K562 (cell line): ENCODE measurements around the gene KLC1. TPM values are rescaled to one million over a fixed set of nuclear protein-coding genes. Genes with fewer than 3 reads are reported as not detected.

ENCODE experiments used
- ATAC-seq: fragments of 200-7000 bp; cut with Tn5 transposase; 3 replicates; pipeline ENCODE4 v1.9.1; 2020; ENCODE audit warnings: moderate library complexity
- BruUV-seq: library from RNA; stranded (reverse); fragments of 400-500 nt; replicated peaks from 2 replicates; lab custom pipeline; 2021; lab: Mats Ljungman, UMichigan
- CTCF ChIA-PET: fragments of 300-600 bp; formaldehyde crosslinking; extraction: SDS; loops from one replicate; lab custom pipeline; 2021; ENCODE audit warnings: low intra/inter-chr PET ratio; lab: Yijun Ruan, JAX
- POLR2A ChIA-PET: fragments of 300-600, 350-650 bp; sonication (Branson Sonifier 250); formaldehyde crosslinking; extraction: SDS; loops from one replicate; lab custom pipeline; 2021; ENCODE audit warnings: antibody characterized with exemption, inconsistent platforms; lab: Yijun Ruan, JAX
- DNase-seq, 4 experiments: peaks; one replicate each; pipeline versions ENCODE4 v3.0.0 to v3.0.0-alpha.2; 2011 to 2018; ENCODE audit warnings: low spot score in 3 of 4, mixed read lengths in 3 of 4; ENCODE audit errors: extremely low read depth in 1 of 4
- FAIRE-seq: peaks from 2 replicates; lab custom pipeline; 2011; peaks lifted over from hg19 to GRCh38; lab: Jason Lieb, UNC
- H2AFZ ChIP-seq: 2 replicates; pipeline ENCODE4 v1.6.0; 2011; ENCODE audit warnings: low read depth, low read length, control low read depth, inconsistent platforms
- H3K27ac ChIP-seq: fragments of 200-600 bp; 3 replicates; pipeline ENCODE4 v1.8.0; 2011; ENCODE audit warnings: low read depth, mild to moderate bottlenecking, control low read depth, inconsistent platforms, low read length, moderate library complexity, mixed read lengths; ENCODE audit errors: extremely low read depth
- H3K27me3 ChIP-seq, 2 experiments: fragments of 300-600 bp in 1 of 2; 2 replicates in 1 of 2; 3 replicates in 1 of 2; pipeline versions ENCODE4 v1.6.0 to v1.8.0; 2011; ENCODE audit warnings: inconsistent platforms in 2 of 2, low read length in 2 of 2, mild to moderate bottlenecking in 1 of 2, mixed read lengths in 1 of 2, moderate library complexity in 1 of 2; ENCODE audit not compliant: control insufficient read depth in 2 of 2, insufficient read depth in 2 of 2
- H3K36me3 ChIP-seq: fragments of 300-600 bp; 3 replicates; pipeline ENCODE4 v1.8.0; 2011; ENCODE audit warnings: mild to moderate bottlenecking, low read length, inconsistent platforms; ENCODE audit not compliant: control insufficient read depth, insufficient read depth
- H3K4me1 ChIP-seq, 2 experiments: fragments of 200-600 bp in 1 of 2; replicated peaks in 1 of 2; 2 replicates in 1 of 2; 3 replicates in 1 of 2; pipeline versions ENCODE4 v1.5.1 to v1.8.0; 2011; ENCODE audit warnings: inconsistent platforms in 2 of 2, low read length in 2 of 2, mild to moderate bottlenecking in 1 of 2, mixed read lengths in 1 of 2, moderate library complexity in 1 of 2; ENCODE audit not compliant: control insufficient read depth in 2 of 2, insufficient read depth in 2 of 2
- H3K4me2 ChIP-seq: 2 replicates; pipeline ENCODE4 v1.6.1; 2011; ENCODE audit warnings: low read length, control low read depth, inconsistent platforms, mixed read lengths; ENCODE audit not compliant: insufficient read depth
- H3K4me3 ChIP-seq: fragments of 200-600 bp; sonication (generic), shearing (Covaris generic); 2 replicates; pipeline ENCODE4 v1.5.1; 2016; ENCODE audit warnings: control low read depth, inconsistent platforms
- H3K79me2 ChIP-seq: fragments of 200-600 bp; 3 replicates; pipeline ENCODE4 v1.8.0; 2011; ENCODE audit warnings: low read length, inconsistent platforms; ENCODE audit not compliant: control insufficient read depth, insufficient read depth
- H3K9ac ChIP-seq, 2 experiments: 2 replicates each; pipeline versions ENCODE4 v1.6.0 to v1.6.1; 2011; ENCODE audit warnings: low read depth in 2 of 2, low read length in 2 of 2, control low read depth in 1 of 2, inconsistent platforms in 1 of 2, mild to moderate bottlenecking in 1 of 2, mixed read lengths in 1 of 2; ENCODE audit not compliant: insufficient read depth in 1 of 2
- H3K9me1 ChIP-seq: one replicate; pipeline ENCODE4 v1.6.0; 2011; ENCODE audit warnings: inconsistent platforms, mild to moderate bottlenecking, low read length, moderate library complexity; ENCODE audit not compliant: control insufficient read depth, insufficient read depth
- H3K9me3 ChIP-seq: replicated peaks from 2 replicates; pipeline ENCODE4 v1.5.1; 2011; ENCODE audit warnings: low read depth, low read length, inconsistent platforms; ENCODE audit not compliant: control insufficient read depth, insufficient read depth
- H4K20me1 ChIP-seq: replicated peaks from 2 replicates; pipeline ENCODE4 v1.6.1; 2011; ENCODE audit warnings: low read length, inconsistent platforms, mixed read lengths; ENCODE audit not compliant: control insufficient read depth, insufficient read depth
- CSDE1 ChIP-seq, 2 experiments: fragments of 450-650 bp; IDR thresholded peaks; 2 replicates each; pipeline ENCODE4 v1.6.1; 2016; ENCODE audit warnings: mild to moderate bottlenecking in 1 of 2
- DIDO1 ChIP-seq: fragments of 450-650 bp; IDR thresholded peaks from 2 replicates; pipeline ENCODE4 v1.6.1; 2016; ENCODE audit warnings: low read depth, missing biosample characterization, missing genetic modification characterization
- HMGXB4 ChIP-seq: sonication (generic); formaldehyde crosslinking; IDR thresholded peaks from 2 replicates; pipeline ENCODE4 v1.8.1; 2023; ENCODE audit warnings: mild to moderate bottlenecking, missing genetic modification reagents
- MXD1 ChIP-seq: fragments of 250-450 bp; sonication (Bioruptor Pico); IDR thresholded peaks from 2 replicates; pipeline ENCODE4 v1.8.0; 2021; ENCODE audit warnings: borderline replicate concordance, mild to moderate bottlenecking, moderate library complexity; ENCODE audit not compliant: poor library complexity, severe bottlenecking
- POLR2G ChIP-seq: fragments of 200-400 bp; formaldehyde crosslinking; IDR thresholded peaks from 2 replicates; pipeline ENCODE4 v1.6.1; 2017; ENCODE audit warnings: low read depth, mild to moderate bottlenecking, antibody characterized with exemption, low read length, moderate library complexity
- POLR3G ChIP-seq: IDR thresholded peaks from 2 replicates; pipeline ENCODE4 v1.6.1; 2011; ENCODE audit not compliant: insufficient read length, insufficient replicate concordance; ENCODE audit errors: extremely low read depth
- RBFOX2 ChIP-seq: fragments of 200-400 bp; formaldehyde crosslinking; IDR thresholded peaks from 2 replicates; pipeline ENCODE4 v1.6.1; 2017; ENCODE audit warnings: low read depth, mild to moderate bottlenecking, low read length, moderate library complexity
- SNAPC5 ChIP-seq: fragments of 250-450 bp; sonication (Bioruptor Pico); IDR thresholded peaks from 2 replicates; pipeline ENCODE4 v1.8.0; 2021; ENCODE audit warnings: moderate library complexity, mild to moderate bottlenecking, inconsistent platforms
- TGIF2 ChIP-seq: sonication (generic); formaldehyde crosslinking; IDR thresholded peaks from 2 replicates; pipeline ENCODE4 v1.8.1; 2022; ENCODE audit warnings: mild to moderate bottlenecking, missing genetic modification reagents, moderate library complexity
- THRA ChIP-seq: fragments of 450-650 bp; IDR thresholded peaks from 2 replicates; pipeline ENCODE4 v1.6.1; 2017; ENCODE audit warnings: mild to moderate bottlenecking, moderate library complexity
- WGBS: fragments of 100-300 bp; shearing (Covaris generic); methylation state at CpG from one replicate; pipeline ENCODE4 v1.1.6; 2016; ENCODE audit warnings: low coverage, mixed read lengths; ENCODE audit not compliant: insufficient coverage; ENCODE audit errors: missing lambda C conversion rate; 5-methylcytosine and 5-hydroxymethylcytosine counted together
- in situ Hi-C: fragments of 300-500 bp; cut with MboI; formaldehyde crosslinking; loops from 4 replicates; pipeline ENCODE4 v1.15.0; 2018; ENCODE audit warnings: inconsistent platforms, mixed read lengths
- intact Hi-C: fragments of 100-400 bp; cut with micrococcal nuclease; formaldehyde crosslinking; loops from 2 replicates; pipeline ENCODE4 v1.14.2; 2022
- polyA plus RNA-seq, 8 experiments: library from polyadenylated mRNA; depleted of rRNA in 4 of 8; stranded (reverse) in 5 of 8; unstranded in 3 of 8; fragments of >200 nt; fragmentation: Nextera tagmentation in 2 of 8; fragmentation: Illumina TruSeq in 1 of 8; extraction: Ambion mirVana in 2 of 8; extraction: Trizol in 1 of 8; gene quantifications; 2 replicates each; pipeline versions ENCODE4 v1.2.1 to v1.2.3, GENCODE V29; 2011 to 2014; ENCODE audit warnings: inconsistent platforms in 1 of 8, missing spikeins in 1 of 8
- total RNA-seq, 7 experiments: library from RNA; depleted of rRNA in 6 of 7; stranded (reverse); fragments of >200 nt in 6 of 7; fragmentation: Illumina TruSeq in 2 of 7; extraction: Trizol in 2 of 7; gene quantifications; 2 replicates each; pipeline versions ENCODE4 v1.2.1 to v1.2.3, GENCODE V29; 2011 to 2021; ENCODE audit warnings: low replicate concordance in 1 of 7

Gene KLC1
- total and polyA plus RNA-seq, 9 of the 15 experiments (the other 6 are each of a cell fraction or from before 2014, with no cell fraction given), result 4.9 to 134 (median 54.8) TPM

- POLR2A ChIA-PET, result no interaction called here
- no peak overlapping the region for H2AFZ ChIP-seq
- ATAC-seq (no peak), DNase-seq (no peak), FAIRE-seq (no peak)
- CTCF ChIA-PET, result no interaction called here
- H3K4me3 ChIP-seq, result no peak overlapping the region
- H3K9me1 ChIP-seq, result no peaks in the 10 kb centered on the region
- H3K27me3 ChIP-seq, result no peaks in the 10 kb centered on the region
- H4K20me1 ChIP-seq, result no peaks in the 10 kb centered on the region
- no TSS peak for BruUV-seq
- in situ Hi-C loops (no loop called here), intact Hi-C loops (no loop called here)
- 96% methylated on average over 12 of the region's 27 CpGs for WGBS
- peaks cover 41% of the 10 kb centered on the region for H3K79me2 ChIP-seq
- no peak overlapping the region for H3K4me2 ChIP-seq
- peak overlapping the region in 1 of 2 experiments; percentile 78; a peak in 2 of 4 replicates for H3K9ac ChIP-seq
- H3K9me3 ChIP-seq, result no peaks in the 10 kb centered on the region
- H3K27ac ChIP-seq, result no peak overlapping the region
- peaks cover 12 to 46% of the 10 kb centered on the region in 2 experiments; a peak in 4 of 5 replicates for H3K4me1 ChIP-seq
- no peak for TF ChIP-seq MXD1
- TF ChIP-seq TGIF2, result no peak
- TF ChIP-seq CSDE1 (IDR thresholded peaks at IDR 0.05), result no peak
- no peak for TF ChIP-seq SNAPC5 (CRISPR knock-in tag)
- TF ChIP-seq POLR3G, result no peak
- no peak for TF ChIP-seq THRA
- no peak for TF ChIP-seq HMGXB4 (CRISPR knock-in tag)
- TF ChIP-seq POLR2G, result peak; percentile 32; the same call in 1 of the 2 replicates
- TF ChIP-seq DIDO1, result no peak
- TF ChIP-seq RBFOX2, result peak; percentile 16
- peaks cover 64% of the 10 kb centered on the region; the same call in 2 of the 3 replicates for H3K36me3 ChIP-seq
Measured at GRCh38 chr14:103711516-103712431, 82.8 kb downstream of the KLC1 start.
